ENCODE results near the gene SPN. TPM values are rescaled to one million over a fixed set of nuclear protein-coding genes. Genes with fewer than 3 reads are reported as not detected.
"Not testable (repeated sequence)": the region's sequence is repeated elsewhere in the genome, so short reads cannot be mapped to it uniquely, and the experiment has no call there.

SPN gene, protein sequence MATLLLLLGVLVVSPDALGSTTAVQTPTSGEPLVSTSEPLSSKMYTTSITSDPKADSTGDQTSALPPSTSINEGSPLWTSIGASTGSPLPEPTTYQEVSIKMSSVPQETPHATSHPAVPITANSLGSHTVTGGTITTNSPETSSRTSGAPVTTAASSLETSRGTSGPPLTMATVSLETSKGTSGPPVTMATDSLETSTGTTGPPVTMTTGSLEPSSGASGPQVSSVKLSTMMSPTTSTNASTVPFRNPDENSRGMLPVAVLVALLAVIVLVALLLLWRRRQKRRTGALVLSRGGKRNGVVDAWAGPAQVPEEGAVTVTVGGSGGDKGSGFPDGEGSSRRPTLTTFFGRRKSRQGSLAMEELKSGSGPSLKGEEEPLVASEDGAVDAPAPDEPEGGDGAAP
- total RNA-seq (1 to 10 TPM in 3 of 7 donors, under 1 TPM in 4; 0.60 to 2.3 (median 0.88) TPM), polyA plus RNA-seq (1 to 10 TPM in 1 of 2 donors, under 1 TPM in 1; 0.42 to 5.1 TPM)
- long read RNA-seq, donor 1, result 0 reads
- long read RNA-seq, donor 2, transcript SPN-204 (1 exons, 2,077 nt), result major isoform, 6 of 6 reads
- long read RNA-seq, donor 2, partial matches to known transcripts, result 0 of 6 reads
- long read RNA-seq, donor 2, other reads (novel, unspliced or antisense), result 0 of 6 reads
- long read RNA-seq, donor 3, result 0 reads

DNA sequence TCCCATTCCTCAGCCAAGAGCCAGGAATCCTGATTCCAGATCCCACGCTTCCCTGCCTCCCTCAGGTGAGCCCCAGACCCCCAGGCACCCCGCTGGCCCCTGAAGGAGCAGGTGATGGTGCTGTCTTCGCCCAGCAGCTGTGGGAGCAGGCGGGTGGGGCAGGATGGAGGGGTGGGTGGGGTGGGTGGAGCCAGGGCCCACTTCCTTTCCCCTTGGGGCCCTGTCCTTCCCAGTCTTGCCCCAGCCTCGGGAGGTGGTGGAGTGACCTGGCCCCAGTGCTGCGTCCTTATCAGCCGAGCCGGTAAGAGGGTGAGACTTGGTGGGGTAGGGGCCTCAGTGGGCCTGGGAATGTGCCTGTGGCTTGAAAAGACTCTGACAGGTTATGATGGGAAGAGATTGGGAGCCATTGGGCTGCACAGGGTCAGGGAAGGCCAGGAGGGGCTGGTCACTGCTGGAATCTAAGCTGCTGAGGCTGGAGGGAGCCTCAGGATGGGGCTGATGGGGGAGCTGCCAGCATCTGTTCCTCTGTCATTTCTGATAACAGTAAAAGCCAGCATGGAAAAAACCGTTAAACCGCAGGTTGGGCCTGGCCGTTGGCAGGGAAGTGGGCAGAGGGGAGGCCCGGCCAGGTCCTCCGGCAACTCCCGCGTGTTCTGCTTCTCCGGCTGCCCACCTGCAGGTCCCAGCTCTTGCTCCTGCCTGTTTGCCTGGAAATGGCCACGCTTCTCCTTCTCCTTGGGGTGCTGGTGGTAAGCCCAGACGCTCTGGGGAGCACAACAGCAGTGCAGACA lies at the start of gene SPN:
TSS of gene SPN (plus strand) at position 232 of the 791 bp plus-strand sequence. CDS start at position 714, 482 bp downstream.
- Histone ChIP-seq H3K27me3 (no peaks in the 10 kb centered on the region), H3K9me3 (no peaks in the 10 kb centered on the region), H3K4me3 (no peak within 1 kb of the TSS), H3K4me1 (ENCODE audit: insufficient read depth) (peaks cover 5% of the 10 kb centered on the region), H3K36me3 (no peaks in the 10 kb centered on the region), H3K27ac (no peak within 1 kb of the TSS)
- TF ChIP-seq, protein P1, sequence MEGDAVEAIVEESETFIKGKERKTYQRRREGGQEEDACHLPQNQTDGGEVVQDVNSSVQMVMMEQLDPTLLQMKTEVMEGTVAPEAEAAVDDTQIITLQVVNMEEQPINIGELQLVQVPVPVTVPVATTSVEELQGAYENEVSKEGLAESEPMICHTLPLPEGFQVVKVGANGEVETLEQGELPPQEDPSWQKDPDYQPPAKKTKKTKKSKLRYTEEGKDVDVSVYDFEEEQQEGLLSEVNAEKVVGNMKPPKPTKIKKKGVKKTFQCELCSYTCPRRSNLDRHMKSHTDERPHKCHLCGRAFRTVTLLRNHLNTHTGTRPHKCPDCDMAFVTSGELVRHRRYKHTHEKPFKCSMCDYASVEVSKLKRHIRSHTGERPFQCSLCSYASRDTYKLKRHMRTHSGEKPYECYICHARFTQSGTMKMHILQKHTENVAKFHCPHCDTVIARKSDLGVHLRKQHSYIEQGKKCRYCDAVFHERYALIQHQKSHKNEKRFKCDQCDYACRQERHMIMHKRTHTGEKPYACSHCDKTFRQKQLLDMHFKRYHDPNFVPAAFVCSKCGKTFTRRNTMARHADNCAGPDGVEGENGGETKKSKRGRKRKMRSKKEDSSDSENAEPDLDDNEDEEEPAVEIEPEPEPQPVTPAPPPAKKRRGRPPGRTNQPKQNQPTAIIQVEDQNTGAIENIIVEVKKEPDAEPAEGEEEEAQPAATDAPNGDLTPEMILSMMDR (IDR thresholded peaks at IDR 0.05), result no peak
- TF ChIP-seq POLR2A (IDR thresholded peaks at IDR 0.05), result no peak
- no peak for TF ChIP-seq EP300 (IDR thresholded peaks at IDR 0.05)
- no peak for DNase-seq
- intact Hi-C loops (cut with DNase I), result loop anchor here in 1 of 4 donors (10.0 kb wide), 1 partner anchor 112 kb away; the partner anchor contains the start of gene ZG16
- 74 to 75% (median 74%) methylated on average over 17 to 18 of the region's 18 CpGs for WGBS, 3 donors

DNA sequence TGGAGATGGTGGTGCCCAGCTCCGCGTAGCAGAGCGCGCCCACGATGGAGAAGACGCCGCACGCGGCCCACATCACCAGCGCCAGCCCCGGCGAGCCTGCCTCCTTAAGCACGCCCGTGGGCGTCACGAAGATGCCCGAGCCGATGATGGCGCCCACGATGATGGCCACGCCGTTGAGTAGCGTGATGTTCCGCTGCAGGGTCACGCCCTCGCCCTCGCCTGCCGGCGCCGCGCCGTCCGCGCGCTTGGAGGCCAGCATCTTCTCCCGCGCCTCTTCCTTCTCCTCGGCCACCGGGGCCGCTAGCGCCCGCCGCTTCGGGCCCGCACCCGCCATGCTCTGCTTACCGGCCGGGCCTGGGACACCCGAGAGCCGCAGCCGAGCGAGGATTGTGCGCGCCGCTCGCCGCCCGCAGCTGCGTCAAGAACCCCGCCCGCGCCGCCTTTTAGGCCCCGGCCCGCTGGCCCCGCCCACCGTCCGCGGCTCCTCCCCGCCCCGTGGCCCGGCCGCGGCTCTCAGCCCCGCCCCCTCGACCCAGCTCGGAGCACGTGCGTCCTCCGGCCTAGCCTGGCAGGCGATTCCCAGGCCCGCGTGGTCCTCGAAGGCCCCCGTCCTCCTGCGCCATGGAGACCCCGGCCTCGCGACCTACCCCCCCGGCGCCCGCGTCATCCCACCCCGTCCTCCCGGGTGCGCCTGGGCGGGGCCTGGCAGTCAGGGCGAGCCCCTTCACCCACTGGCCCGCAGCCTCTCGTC lies 49.6 kb upstream of the SPN start:
- intact Hi-C loops (cut with DNase I); H3K9me3 ChIP-seq; H3K4me1 ChIP-seq (ENCODE audit: insufficient read depth); H3K36me3 ChIP-seq; H3K27me3 ChIP-seq: not testable (repeated sequence)
- TF ChIP-seq POLR2A (IDR thresholded peaks at IDR 0.05), result peak; percentile 72
- peak; percentile 88 to 93 (median 92) for DNase-seq
- Histone ChIP-seq H3K4me3 (peak overlapping the region; percentile 48), H3K27ac (peak overlapping the region in 1 of 2 donors; percentile 10)
- 1 to 4% (median 3%) methylated on average over 36 to 100 of the region's 100 CpGs for WGBS, 3 donors

DNA sequence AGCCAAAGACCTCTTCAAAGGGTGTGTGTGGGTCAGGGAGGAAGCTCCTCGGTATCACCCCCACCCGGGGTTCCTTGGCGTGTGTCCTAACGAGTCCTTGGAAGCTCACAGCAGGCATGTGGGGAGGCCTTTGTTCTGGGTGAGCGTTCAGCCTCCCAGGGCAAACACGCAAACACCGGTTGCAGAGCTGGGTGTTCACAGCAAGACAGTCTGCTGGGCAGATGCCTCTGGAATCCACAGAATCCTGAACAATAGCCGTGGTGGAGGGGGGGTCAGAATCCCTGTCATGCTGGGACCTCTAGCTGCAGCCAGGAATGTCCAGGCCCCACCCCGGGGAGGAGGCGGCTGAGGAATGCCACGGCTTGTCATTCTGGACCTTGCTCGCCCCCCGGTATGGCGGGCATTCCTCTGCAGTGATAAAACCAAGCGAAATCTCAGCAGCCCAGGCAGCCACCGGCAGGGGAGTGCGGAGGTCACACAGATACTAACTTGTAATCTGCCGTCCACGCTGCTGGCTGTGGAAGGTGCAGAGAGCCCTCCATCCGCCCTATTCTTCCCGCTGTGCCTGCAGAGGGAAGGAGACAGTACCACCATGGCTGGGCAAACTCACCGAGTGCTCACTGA lies 48.2 kb upstream of the SPN start:
- 16 to 52% (median 27%) methylated on average over 13 to 22 of the region's 22 CpGs for WGBS, 3 donors
- H3K27ac ChIP-seq, result not testable (repeated sequence)

DNA sequence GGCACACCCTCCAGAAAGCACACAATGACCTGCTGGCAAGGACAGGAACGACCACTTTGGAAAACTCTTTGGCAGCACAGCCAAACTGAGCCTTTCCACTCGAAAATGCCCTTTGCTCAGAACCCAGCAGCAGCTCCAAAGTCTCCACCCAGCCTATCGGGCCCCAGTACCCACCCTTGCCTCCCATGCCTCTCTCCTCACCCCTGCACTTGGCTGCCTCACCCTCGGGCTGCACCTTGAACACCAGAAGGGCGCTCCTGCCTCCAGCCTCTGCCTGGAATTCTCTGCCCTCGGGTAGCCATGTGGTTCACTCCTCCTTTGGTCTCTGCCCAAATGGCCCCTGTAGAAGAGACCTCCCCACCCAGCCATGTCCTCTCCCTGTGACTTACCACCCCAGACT lies 46.9 kb upstream of the SPN start:
- H3K4me3 ChIP-seq; H3K27me3 ChIP-seq; H3K27ac ChIP-seq; H3K36me3 ChIP-seq; H3K9me3 ChIP-seq; H3K4me1 ChIP-seq (ENCODE audit: insufficient read depth); DNase-seq; intact Hi-C loops (cut with DNase I): not testable (repeated sequence)
- 76 to 96% (median 92%) methylated on average over 3 to 5 of the region's 6 CpGs for WGBS, 3 donors

More for the DNA sequence above, 48.2 kb upstream of the SPN start:
- H3K36me3 ChIP-seq; H3K9me3 ChIP-seq; H3K4me1 ChIP-seq (ENCODE audit: insufficient read depth); intact Hi-C loops (cut with DNase I); H3K27me3 ChIP-seq; H3K4me3 ChIP-seq: not testable (repeated sequence)
- peak; percentile 67 to 85 (median 80) for DNase-seq

DNA sequence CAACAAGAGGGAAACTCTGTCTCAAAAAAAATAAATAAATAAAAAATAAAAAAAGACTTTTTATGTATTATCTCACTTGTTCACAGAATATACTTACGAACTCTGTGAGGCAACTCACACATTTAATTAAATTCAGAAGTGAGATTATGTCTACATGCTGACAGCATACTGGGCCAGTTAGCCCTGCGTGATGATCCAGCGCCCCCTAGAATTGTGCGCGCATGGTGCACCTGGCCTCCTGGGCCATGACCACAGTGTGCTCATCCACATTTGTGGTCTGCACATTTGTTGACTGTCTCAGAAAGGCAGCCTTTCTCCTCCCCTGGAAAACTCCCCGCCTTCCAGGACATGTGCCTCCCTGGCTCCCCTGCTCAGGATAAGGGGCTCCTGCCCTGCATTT lies 42.5 kb upstream of the SPN start:
- H3K4me1 ChIP-seq (ENCODE audit: insufficient read depth); intact Hi-C loops (cut with DNase I); H3K27ac ChIP-seq; H3K4me3 ChIP-seq; H3K27me3 ChIP-seq; DNase-seq; H3K9me3 ChIP-seq; H3K36me3 ChIP-seq: not testable (repeated sequence)
- WGBS, 3 donors, result 78 to 85% (median 79%) methylated on average over 5 to 6 of the region's 6 CpGs

DNA sequence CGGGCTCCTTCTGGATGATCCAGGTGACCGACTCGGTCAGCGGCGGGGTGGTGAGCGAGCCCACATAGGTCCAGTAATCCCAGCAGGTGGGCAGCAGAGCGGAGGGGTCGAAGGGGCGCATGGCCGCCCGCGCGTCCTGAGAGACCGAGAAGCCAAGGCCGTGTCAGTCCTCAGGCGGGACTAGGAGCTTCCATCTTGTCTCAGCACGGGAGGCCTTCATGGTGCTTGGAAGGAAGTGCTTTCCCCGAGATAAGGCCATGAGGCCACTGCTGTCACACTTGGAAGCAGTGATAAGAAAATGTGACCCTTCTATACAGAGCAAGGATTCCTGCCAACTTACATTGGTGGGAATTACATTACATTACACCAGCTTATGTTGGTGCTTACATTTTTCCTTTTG lies 40.3 kb upstream of the SPN start:
- H3K36me3 ChIP-seq; H3K4me3 ChIP-seq; H3K9me3 ChIP-seq; H3K27me3 ChIP-seq; H3K27ac ChIP-seq; intact Hi-C loops (cut with DNase I); DNase-seq; H3K4me1 ChIP-seq (ENCODE audit: insufficient read depth): not testable (repeated sequence)
- WGBS, 3 donors, result 85 to 88% (median 86%) methylated on average over 11 to 12 of the region's 18 CpGs

DNA sequence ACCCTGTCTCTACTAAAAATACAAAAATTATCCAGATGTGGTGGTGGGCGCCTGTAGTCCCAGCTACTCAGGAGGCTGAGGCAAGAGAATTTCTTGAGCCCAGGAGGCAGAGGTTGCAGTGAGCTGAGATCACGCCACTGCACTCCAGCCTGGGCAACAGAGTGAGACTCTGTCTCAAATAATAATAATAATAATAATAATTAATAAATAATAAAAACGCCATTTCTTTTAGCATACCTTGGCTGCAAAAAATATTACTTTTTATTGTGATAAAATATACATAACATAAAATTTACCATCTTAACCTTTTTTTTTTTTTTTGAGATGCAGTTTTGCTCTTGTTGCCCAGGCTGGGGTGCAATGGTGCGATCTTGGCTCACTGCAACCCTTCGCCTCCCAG lies 39.8 kb upstream of the SPN start:
- 95 to 97% (median 97%) methylated on average over 5 of the region's 5 CpGs for WGBS, 3 donors
- H3K27ac ChIP-seq; H3K4me1 ChIP-seq (ENCODE audit: insufficient read depth); H3K9me3 ChIP-seq; DNase-seq; intact Hi-C loops (cut with DNase I); H3K4me3 ChIP-seq; H3K27me3 ChIP-seq; H3K36me3 ChIP-seq: not testable (repeated sequence)

DNA sequence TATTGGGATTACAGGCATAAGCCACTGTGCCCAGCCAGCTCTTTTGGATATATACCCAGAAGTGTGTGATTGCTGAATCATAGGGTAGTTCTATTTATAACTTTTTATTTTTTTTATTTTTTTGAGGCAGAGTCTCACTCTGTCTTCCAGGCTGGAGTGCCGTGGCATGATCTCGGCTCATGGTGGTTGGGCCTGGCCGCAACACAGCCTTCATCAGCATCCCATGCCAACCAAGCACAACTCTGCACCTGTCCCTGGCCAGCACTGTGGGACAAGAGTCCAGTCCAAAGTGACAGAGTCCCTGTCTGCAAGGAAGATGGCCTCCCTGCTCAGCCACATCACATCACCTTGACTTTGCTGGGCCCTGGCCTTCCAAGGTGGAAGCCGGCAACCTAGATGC lies 37.9 kb upstream of the SPN start:
- H3K4me1 ChIP-seq (ENCODE audit: insufficient read depth); H3K4me3 ChIP-seq; DNase-seq; H3K36me3 ChIP-seq; H3K27me3 ChIP-seq; H3K9me3 ChIP-seq; H3K27ac ChIP-seq; intact Hi-C loops (cut with DNase I): not testable (repeated sequence)
- WGBS, 3 donors, result 43 to 61% (median 59%) methylated on average over 4 of the region's 4 CpGs

DNA sequence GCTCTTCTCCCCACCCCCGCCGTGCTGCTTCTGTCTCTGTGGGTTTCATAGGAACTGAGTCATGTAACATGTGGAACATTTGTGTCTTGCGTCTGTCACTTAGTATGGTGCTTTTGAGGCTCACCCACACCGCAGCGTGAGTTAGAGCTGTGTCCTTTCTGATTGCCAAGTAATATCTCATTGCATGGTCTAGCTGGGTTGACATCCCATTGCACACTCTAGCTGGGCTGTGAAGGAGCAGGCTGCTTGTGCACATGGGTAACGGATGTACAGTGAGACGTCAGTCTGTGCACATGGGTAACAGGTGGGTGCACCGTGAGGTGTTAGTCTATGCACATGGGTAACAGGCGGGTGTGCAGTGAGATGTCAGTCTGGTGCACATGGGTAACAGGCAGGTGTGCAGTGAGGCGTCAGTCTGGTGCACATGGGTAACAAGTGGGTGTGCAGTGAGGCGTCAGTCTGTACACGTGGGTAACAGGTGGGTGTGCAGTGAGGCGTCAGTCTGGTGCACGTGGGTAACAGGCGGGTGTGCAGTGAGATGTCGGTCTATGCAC lies 36.2 kb upstream of the SPN start:
- DNase-seq; intact Hi-C loops (cut with DNase I): not testable (repeated sequence)

More for the DNA sequence above, 36.2 kb upstream of the SPN start:
- WGBS, 3 donors, result 85 to 89% (median 87%) methylated on average over 14 to 16 of the region's 16 CpGs
- not testable (repeated sequence) for H3K4me1 ChIP-seq (ENCODE audit: insufficient read depth); H3K27ac ChIP-seq; H3K4me3 ChIP-seq; H3K27me3 ChIP-seq; H3K9me3 ChIP-seq; H3K36me3 ChIP-seq

All from ovary (tissue), 10 donors.